IPS DF 19.7 (cell line): ENCODE measurements around the gene DTNA.

Experiments
- DNase-seq: peaks from one replicate; pipeline ENCODE4 v3.0.0-alpha.2; 2013; ENCODE audit warnings: low read depth, low spot score

DTNA gene

GRCh38 chr18:34857320-34857719 is 147.2 kb downstream of the DTNA start:
- DNase-seq: no peak

- no peak for DNase-seq
These were observed 148.1 kb downstream of the DTNA start for GRCh38 chr18:34858188-34858587.

GRCh38 chr18:34859496-34859895 is 149.4 kb downstream of the DTNA start:
- no peak for DNase-seq

GRCh38 chr18:34862561-34862960 is 152.5 kb downstream of the DTNA start:
- DNase-seq: no peak

GRCh38 chr18:34863702-34864101 is 153.6 kb downstream of the DTNA start:
- DNase-seq: no peak

- no peak for DNase-seq
These were observed 154.9 kb downstream of the DTNA start for GRCh38 chr18:34864836-34865497.

- no peak for DNase-seq
These were observed 156.2 kb downstream of the DTNA start for GRCh38 chr18:34866310-34866709.

GRCh38 chr18:34866739-34867138 is 156.6 kb downstream of the DTNA start:
- DNase-seq: no peak

- no peak for DNase-seq
These were observed 157.4 kb downstream of the DTNA start for GRCh38 chr18:34867520-34867919.

- no peak for DNase-seq
These were observed 160.6 kb downstream of the DTNA start for GRCh38 chr18:34870555-34871310.

- DNase-seq: no peak
These were observed 161.3 kb downstream of the DTNA start for GRCh38 chr18:34871435-34871834.

- DNase-seq: no peak
These were observed 162.0 kb downstream of the DTNA start for GRCh38 chr18:34872066-34872465.

GRCh38 chr18:34873986-34874580 is 164.0 kb downstream of the DTNA start:
- DNase-seq: no peak

GRCh38 chr18:34875150-34875549 is 165.1 kb downstream of the DTNA start:
- no peak for DNase-seq

GRCh38 chr18:34880403-34880802 is 170.3 kb downstream of the DTNA start:
- DNase-seq: no peak

GRCh38 chr18:34880882-34881834 is 171.1 kb downstream of the DTNA start:
- no peak for DNase-seq

GRCh38 chr18:34884436-34884835 is 174.3 kb downstream of the DTNA start:
- no peak for DNase-seq

GRCh38 chr18:34886177-34886576 is 176.1 kb downstream of the DTNA start:
- DNase-seq: no peak

- DNase-seq: no peak
These were observed 177.9 kb downstream of the DTNA start for GRCh38 chr18:34887881-34888580.

- no peak for DNase-seq
These were observed 180.5 kb downstream of the DTNA start for GRCh38 chr18:34890486-34891085.

GRCh38 chr18:34892379-34892778 is 182.3 kb downstream of the DTNA start:
- no peak for DNase-seq
